GM12873 (cell line): ENCODE results near the gene WBP1L.

Experiments
- TF ChIP-seq, protein P1 (sequence below): IDR thresholded peaks from 2 replicates; pipeline ENCODE4 v1.5.1; 2012; ENCODE audit warnings: low read depth, mild to moderate bottlenecking, moderate library complexity, low read length, control low read depth; ENCODE audit not compliant: insufficient read depth; ENCODE audit errors: missing control alignments

WBP1L gene

GRCh38 chr10:102813017-102813541 lies 69.3 kb downstream of the WBP1L start:
- TF ChIP-seq, protein P1, sequence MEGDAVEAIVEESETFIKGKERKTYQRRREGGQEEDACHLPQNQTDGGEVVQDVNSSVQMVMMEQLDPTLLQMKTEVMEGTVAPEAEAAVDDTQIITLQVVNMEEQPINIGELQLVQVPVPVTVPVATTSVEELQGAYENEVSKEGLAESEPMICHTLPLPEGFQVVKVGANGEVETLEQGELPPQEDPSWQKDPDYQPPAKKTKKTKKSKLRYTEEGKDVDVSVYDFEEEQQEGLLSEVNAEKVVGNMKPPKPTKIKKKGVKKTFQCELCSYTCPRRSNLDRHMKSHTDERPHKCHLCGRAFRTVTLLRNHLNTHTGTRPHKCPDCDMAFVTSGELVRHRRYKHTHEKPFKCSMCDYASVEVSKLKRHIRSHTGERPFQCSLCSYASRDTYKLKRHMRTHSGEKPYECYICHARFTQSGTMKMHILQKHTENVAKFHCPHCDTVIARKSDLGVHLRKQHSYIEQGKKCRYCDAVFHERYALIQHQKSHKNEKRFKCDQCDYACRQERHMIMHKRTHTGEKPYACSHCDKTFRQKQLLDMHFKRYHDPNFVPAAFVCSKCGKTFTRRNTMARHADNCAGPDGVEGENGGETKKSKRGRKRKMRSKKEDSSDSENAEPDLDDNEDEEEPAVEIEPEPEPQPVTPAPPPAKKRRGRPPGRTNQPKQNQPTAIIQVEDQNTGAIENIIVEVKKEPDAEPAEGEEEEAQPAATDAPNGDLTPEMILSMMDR, result no peak

DNA sequence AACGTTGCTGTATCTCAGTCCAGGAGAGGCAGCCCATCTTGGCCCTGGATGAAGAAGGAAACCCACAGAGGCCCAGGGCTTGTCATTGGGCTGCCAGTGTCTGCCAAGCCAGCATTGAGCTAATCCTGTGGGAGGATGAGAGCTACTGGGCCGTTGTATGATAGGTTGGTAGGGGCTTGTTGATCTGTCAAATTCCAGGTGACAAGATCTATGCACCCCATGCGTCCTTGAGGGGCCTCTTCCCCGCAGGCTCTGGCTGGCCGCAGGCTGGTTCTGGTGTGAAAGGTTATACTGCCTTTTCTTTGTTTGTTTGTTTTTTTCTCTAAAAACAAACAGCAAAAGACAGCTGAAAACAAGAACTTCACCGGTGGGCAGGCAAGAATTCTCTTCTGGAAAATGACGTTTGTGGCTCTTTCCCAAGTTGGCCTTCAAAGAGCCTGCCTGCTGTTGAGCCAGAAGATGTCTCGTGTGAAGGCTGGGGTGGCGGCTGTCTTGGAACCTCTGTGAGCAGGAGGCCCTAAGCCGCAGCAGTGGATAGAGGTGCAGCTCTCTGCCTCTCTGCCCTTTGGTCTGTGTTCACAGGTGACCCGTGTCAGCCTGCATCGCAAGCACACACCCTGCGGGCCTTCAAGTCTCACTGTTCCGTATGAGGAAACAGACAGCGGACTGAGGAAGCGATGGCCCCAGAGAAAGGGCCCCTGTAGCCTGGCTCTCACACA lies 70.1 kb downstream of the WBP1L start:
- TF ChIP-seq, protein P1, result no peak

DNA sequence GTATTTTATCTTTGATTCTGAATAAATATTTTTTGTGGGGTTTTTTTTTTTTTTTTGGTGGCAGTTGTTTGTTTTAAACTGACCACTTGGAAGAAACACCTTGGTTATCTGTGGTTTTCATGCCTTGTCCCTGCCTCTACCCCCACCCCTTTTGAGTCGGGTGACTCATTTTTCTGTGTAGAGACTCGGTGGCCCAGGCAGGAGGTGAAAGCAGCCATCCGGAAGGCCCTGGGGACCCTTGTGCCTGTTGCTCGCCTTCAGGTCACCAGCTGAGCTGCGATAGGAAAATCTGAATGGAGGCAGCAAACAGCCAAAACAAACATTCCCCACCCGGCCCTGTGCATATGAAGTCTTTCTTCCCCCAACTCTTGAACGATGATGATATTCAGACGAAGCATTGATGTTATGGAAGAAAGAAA lies 70.7 kb downstream of the WBP1L start:
- TF ChIP-seq, protein P1, result no peak

- TF ChIP-seq, protein P1, result no peak
These were observed 71.3 kb downstream of the WBP1L start for GRCh38 chr10:102814873-102815661.

- TF ChIP-seq, protein P1, result no peak
These were observed 72.2 kb downstream of the WBP1L start for GRCh38 chr10:102815790-102816549.

- TF ChIP-seq, protein P1, result no peak
These were observed 73.4 kb downstream of the WBP1L start for GRCh38 chr10:102817175-102817574.
